ENCODE measurements around the gene ADGRD1. TPM values are rescaled to one million over a fixed set of nuclear protein-coding genes. Genes with fewer than 3 reads are reported as not detected.

ADGRD1 gene
- polyA plus RNA-seq, 4 donors: 14.9 to 19.3 (median 18.1) TPM

DNA sequence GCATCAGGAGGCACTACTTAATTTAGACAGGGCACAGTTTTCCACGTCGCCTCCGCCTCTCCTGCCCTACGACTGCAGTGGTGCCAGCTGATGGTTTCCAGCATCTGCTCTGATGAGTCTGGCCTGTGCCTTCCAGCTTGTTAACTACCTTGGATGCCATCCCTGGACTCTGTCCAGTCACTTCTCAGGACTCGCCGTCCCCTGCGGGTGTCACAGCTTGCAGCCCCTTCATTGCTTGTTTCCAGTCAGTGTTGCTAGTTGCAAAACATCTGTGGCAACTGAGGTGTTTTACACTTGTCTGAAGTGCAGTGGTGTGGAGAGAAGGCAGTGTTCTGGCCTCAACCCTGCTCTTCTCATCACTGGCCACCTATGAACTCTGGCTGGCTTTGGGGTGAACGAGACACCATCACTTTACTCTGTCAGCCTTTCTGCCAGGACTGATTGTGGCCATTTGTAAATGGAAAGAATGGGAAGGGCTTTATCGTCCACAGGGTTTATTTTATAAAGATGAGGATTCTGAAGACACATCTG, 8.3 kb downstream of the ADGRD1 start:
- DNase-seq (ENCODE audit: low read depth in 4 of 4, low spot score in 3 of 4): no peak

DNA sequence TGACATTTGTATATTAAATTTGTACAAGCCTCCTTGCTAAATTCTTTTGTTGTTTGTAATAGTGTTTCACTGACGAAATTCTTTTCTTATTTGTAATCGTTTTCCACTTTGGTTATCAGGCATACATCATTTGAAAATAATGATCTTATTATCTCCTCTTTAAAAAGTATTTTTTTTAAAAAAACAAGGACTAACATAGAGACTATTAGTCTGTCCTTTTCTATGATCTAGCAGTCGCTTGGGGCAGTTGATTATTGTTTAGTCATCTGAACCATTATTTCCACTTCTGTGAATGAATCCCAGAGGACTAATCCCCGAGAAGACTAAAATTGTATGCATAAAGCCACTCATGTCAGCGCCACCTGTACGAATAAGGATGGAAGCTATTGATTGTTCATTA, 11.5 kb downstream of the ADGRD1 start:
- DNase-seq (ENCODE audit: low read depth in 4 of 4, low spot score in 3 of 4): no peak

DNA sequence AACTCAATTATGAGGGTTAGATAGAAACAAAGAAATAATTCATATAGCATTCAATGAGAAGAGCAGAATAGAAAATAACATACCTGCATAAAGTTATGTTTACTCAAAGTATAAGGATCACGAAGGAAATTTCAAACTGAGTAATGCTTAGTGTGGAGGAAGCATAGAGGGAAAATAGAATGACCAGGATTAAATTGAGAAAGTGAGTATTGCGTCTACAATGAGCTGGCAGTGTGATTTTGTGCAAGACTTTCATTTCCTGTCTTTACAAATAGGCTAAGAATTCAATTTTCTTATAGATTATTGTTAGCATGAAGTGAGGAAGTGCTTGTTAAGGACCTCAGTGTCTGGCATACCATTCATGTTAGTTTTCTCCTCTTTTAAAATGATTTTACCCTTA, 12.0 kb downstream of the ADGRD1 start:
- DNase-seq (ENCODE audit: low read depth in 4 of 4, low spot score in 3 of 4): no peak

DNA sequence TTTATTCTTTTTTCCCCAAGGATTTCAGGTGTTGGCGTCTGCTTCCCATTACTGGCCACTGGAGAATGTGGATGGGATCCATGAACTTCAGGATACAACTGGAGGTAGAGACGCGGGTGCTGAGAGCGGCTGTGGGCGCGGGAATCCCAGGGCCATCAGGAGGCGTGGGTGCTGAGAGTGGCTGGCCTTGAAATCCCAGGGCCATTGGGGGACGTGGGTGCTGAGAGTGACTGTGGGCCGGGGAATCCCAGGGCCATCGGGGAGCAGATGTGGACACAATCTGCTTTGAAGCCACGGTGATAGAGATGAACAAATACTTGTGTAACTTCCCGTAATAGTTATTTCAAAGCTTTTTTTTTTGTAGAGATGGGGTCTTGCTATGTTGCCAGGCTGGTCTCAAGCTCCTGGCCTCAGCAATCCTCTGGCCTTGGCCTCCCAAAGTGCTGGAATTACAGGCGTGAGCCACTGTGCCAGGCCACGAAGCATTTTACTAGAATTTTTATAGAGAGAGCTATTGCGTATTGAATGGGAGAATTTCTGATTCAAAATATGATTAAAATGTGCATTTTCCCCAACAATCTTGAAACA, 12.8 kb downstream of the ADGRD1 start:
- DNase-seq (ENCODE audit: low read depth in 4 of 4, low spot score in 3 of 4): no peak

DNA sequence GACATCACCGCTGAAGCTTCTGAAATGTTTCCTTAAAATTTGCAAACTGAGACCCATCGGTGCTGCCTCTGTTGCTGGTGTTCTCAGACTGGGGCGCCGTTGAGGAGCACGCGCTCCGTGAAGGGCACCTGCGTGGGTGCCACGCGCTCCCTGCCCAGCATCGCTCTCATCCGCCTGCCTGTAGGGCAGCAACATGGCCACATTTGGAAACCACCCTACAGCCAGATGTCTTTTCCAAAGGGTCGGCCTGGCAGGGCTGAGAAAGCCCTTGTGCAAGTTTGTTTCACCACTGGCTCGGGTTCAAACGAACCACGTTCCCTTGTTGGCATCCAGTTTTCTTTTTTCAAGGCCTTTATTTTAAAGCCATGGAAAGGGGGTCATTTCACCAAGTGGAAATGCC, 13.9 kb downstream of the ADGRD1 start:
- DNase-seq (ENCODE audit: low read depth in 4 of 4, low spot score in 3 of 4): no peak

DNA sequence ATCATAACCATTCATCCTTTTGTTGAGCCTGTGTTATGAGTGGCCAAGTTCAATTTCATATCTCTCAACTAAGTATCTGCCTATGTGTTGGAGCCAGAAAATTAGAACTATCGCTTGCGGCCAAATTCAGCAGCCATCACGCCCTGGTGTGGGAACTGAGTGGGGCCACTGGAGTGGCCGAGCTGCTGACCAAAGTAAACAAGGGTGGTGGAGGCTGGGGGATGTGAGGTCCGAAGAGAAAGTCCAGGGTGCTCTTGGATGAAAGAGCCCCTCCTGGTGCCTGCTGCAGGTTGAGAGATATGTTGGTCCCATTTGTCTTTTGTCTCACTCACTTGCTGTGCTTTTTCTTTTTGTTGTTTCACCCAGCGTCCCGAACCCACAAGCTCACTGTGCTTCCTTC, 14.9 kb downstream of the ADGRD1 start:
- DNase-seq (ENCODE audit: low read depth in 4 of 4, low spot score in 3 of 4): no peak

DNA sequence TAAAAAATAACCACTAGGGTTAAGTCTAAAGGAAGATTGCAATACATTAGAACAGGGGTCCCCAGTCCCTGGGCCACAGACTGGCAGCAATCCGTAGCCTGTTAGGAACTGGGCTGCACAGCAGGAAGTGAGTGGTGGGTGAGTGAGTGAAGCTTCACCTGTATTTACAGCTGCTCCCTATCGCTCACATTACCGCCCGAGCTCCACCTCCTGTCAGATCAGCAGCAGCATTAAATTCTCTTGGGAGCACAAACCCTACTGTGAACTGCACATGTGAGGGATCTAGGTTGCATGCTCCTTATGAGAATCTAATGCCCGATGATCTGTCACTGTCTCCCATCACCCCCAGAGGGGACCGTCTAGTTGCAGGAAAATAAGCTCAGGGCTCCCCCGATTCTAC, 15.5 kb downstream of the ADGRD1 start:
- DNase-seq (ENCODE audit: low read depth in 4 of 4, low spot score in 3 of 4): no peak

DNA sequence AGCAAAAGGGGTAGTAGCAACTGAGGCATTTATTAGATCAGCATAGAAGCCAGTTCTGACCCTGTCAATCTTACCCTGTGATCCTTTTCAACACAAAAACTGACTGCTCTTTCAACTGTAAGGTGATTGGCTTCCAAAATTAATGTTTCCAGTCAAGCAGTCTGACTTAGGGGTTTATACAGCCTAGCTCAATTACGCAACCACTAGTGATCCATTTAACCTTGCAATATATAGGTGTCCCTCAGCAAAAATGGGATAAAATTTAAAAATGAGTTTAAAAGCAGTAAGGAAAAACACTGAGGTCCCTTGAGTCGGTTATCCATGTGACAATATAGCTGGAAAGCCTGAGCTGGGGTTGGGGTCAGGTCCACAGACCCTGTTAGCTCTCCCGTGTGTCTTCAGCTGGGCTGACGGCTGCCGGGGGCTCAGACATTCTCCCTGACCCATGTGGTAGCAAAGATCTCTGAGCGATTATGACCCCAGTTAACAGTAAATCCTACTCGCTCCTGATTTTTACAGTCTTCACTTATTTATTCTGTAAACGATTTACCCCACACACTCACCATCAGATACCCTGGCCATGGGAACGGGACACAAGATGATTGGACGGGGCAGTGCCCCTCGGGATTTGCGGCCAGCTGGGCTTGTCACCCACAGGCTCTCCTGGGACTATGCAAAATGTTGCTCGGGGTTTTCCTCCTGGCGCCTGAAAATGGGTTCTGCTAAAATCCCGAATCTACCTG, 16.6 kb downstream of the ADGRD1 start:
- no peak for DNase-seq (ENCODE audit: low read depth in 4 of 4, low spot score in 3 of 4)

DNA sequence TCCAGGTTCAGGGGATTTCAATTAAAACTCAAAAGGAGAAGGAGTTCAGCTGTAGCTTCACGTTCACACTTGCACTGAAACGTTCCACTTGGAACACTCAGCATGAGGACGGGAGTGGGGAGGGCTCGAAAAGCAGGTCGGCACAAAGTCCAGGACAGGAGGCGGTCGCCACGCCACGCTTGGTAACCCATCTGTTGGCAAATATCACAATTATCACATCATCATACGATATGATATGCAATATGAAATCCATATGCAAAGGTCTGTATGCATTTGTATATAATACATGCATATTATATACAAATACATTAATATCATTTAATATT, 17.2 kb downstream of the ADGRD1 start:
- no peak for DNase-seq (ENCODE audit: low read depth in 4 of 4, low spot score in 3 of 4)

DNA sequence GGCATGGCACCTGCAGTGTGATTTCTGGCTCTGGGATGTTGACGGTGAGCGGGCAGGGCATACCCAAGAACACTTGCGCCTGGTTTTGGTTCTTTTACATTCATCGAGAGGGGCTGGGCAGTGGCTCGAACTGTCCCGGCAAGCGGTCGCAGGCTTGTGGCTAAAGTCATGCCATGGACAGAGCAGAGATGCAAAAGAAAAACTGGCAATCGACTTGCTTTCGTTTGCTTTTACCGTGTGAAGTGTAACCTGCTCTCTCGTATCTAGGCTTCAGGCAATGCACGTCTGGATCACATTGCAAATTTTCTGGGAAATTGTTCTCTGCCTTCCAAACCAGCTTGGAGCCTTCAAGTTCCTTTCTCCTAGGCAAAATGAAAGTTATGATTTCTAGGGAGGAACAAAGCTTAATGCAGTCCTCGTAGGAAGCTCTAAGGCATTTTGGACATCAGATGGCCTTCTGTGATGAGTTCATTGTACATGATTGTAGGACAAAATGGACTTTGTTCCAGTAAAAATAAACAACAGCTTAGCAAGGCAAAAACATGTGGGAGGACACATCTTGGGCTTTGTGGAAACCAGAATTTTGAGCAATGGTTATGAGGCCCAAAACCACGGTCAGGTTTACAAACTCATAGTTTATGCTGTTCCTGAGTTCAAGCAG, 18.3 kb downstream of the ADGRD1 start:
- no peak for DNase-seq (ENCODE audit: low read depth in 4 of 4, low spot score in 3 of 4)

DNA sequence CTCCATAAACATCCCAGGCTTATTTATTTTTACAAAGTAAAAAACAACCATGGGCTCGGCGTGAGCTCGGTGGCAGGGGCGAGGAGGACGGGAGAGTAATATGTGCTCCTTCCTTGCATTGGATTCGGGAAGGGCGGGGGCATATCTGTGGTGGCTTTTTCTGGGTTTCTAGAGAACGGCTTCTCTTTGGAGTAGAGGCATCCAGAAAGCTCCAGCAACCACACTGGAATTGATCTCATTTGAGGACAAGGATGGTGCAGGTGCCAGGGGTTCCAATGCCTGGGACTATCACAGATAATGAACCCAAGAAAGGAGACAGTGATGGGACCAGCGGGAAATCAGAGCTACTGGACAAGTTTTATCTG, 18.9 kb downstream of the ADGRD1 start:
- no peak for DNase-seq (ENCODE audit: low read depth in 4 of 4, low spot score in 3 of 4)

DNA sequence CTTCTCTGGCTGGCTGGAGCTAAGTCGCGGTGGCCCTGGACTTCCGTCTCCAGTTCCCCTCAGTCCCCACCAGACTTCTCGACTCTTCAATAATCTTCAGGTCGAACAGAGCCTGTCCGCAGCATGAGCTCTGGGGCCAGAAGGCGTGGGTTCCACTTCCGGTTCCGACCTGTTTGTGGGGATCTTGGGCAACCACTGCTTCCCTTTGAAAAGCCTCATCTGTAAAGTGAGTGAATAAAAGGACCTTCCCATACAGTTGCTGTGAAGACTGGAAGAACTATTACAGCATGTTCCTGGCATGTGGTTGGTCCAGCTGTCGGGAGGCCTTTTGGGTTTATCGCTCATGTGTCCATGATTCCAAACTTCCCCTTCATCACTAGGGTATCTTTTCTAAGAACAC, 19.4 kb downstream of the ADGRD1 start:
- no peak for DNase-seq (ENCODE audit: low read depth in 4 of 4, low spot score in 3 of 4)

DNA sequence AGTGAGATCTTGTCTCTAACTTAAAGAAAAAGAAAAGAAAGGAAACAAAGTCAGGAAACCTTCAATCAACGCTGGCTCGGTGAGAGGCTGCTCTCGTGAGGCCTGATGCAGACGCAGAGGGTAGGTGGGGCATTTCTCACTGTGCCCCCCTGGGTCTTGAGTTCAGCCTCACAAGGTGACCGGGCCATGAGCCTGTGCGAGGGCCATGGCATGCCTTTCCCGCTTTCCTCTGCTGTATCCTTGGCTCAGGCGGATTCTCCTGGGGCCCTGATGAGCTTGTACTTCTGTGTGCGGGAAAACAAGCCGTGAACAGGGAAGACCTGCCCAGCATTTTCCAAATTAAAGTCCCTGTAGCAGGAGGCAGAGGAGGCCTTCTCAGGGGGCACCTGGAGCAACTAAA, 20.2 kb downstream of the ADGRD1 start:
- DNase-seq (ENCODE audit: low read depth in 4 of 4, low spot score in 3 of 4): no peak

DNA sequence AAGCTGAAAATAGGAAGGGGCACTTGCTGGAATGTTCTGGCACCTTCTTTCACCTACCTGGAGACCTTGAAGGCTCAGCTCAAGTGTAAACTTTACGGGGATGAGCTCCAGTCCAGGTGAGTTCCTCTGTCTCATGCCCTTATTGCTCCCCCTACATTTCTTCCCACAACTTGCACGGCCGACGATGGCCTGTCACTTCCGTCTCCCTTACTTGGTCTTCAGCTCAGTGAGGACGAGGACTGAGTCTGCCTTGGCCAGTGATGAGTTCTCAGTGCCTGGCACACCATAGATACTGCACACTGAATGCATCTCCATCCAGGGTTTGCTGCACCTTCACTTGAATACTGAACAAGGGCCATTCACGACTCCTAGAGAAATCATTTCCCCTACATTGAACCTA, 21.4 kb downstream of the ADGRD1 start:
- DNase-seq (ENCODE audit: low read depth in 4 of 4, low spot score in 3 of 4): no peak

DNA sequence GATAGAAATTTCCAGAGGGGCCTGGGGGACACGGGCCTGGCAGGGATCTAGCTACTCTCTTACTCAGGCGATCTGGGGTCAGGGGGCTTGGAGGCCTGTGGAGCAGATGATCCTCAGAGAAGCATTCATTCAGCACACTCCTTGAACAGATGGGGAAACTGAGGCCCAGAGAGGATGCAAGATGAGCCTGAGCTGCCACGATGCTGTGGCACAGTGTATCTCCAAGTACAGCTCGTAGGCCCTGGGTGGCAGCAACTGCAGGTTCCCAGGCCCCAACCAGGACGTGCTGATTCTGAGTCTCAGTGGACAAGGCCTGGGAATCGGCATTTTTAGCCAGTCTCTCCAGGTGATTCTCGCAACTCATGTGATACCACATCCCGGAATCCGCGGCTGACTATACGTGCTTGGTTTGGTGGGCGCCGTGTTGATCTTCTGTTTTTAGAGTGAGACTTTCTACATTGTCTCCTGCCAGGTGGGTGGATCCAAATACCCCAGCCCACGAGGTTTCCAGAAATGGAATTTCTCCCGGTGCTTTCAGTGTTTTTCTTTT, 22.5 kb downstream of the ADGRD1 start:
- no peak for DNase-seq (ENCODE audit: low read depth in 4 of 4, low spot score in 3 of 4)

DNA sequence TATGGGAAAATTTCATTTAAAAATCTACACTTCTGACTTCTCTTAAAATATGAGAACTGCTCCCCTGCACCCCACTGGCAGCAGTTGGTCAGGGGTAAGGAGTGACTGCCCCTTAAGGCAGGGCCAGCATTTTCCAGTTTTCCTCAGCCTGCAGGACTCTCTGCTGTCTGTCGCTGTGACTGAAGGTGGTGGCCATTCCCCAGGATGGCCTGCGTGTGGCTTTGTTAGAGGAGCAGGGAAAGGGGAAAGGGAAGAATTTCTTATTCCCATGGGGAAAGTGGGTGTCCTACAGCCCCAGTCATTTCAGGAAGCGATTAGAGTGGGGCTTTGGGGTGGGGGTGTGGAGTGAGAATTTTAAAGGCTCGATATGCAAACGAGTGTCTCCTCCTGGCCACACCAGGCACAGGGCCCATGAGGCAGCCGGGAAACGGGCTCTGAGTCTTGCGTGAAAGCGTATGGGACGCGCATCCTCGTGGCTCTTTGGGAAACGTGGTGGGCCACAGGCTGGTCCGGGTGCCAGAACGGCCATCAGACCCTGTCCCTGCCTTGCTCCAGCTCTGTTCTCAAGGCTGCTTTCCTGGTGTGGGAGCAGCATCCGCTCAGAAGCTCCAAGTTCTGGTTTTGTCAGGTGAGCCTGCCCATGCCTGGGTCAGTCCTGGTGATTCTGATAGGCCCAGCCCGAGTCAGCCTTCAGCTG, 23.5 kb downstream of the ADGRD1 start:
- no peak for DNase-seq (ENCODE audit: low read depth in 4 of 4, low spot score in 3 of 4)

DNA sequence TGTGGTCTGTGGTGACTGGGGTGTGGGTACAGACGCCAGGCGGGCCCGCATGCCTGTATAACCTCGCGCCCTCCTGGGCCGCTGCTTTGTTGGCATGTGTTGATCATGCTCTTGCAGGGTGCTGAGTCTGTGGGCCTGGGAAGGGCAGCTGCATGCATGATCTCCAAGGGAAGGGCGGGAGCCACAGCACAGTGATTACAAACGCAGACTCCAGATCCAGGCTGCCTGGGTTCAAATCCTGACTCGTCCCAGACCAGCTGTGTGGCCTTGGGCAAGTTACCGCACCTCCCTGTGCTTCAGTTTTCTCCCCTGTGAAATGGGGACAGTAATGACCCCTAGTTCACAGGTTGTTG, 24.0 kb downstream of the ADGRD1 start:
- DNase-seq (ENCODE audit: low read depth in 4 of 4, low spot score in 3 of 4): no peak

DNA sequence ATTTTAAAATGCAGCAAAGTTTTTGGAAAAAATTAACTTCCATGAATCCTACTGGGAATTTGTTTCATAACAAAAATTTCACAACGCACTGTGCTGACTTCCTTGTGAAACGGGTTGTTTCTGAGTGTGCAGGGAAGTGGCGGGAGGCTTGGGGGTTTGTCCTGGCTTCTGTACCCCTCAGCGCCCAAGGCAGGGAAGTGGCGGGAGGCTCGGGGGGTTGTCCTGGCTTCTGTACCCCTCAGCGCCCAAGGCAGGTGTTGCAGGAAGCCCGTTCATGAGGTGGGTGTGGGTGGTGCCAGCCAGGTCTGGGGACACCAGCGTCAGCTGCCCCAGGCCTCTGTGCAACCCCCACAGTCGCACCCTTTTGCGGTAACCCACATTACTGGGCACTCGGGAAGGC, 25.1 kb downstream of the ADGRD1 start:
- DNase-seq (ENCODE audit: low read depth in 4 of 4, low spot score in 3 of 4): no peak

DNA sequence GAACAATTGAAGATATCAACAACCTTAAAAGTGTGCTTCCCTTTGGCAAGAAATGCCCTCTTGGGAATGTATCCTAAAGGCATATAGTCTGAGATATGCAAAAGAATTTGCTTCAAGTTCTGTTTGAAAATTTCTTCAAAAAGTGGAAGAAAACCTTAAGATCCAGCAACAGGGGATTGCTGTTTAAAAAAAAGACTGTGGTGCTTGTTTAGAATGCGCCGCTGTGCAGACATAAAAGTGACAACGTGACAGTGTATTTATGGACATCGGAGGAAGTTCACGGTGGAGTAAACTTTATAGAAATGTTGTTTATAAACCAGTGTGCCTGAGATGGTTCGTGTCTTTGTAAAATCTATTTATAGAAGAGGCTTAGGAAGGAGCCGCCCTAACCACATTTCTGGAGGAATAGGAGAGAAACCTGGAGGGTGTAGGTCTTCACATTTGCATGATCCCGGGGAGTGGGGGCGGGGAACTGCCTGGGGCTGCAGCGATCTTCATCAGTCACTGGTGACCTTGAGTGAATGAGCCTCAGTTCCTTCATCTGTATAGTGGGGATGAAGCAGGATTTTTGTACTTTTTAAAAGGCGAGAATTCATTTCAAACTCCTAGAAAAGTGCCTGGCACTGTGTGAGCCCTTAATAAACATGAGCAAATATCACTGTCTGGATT, 27.5 kb downstream of the ADGRD1 start:
- DNase-seq (ENCODE audit: low read depth in 4 of 4, low spot score in 3 of 4): peak in 3 of 4 donors; percentile 28 to 48 (median 44)

DNA sequence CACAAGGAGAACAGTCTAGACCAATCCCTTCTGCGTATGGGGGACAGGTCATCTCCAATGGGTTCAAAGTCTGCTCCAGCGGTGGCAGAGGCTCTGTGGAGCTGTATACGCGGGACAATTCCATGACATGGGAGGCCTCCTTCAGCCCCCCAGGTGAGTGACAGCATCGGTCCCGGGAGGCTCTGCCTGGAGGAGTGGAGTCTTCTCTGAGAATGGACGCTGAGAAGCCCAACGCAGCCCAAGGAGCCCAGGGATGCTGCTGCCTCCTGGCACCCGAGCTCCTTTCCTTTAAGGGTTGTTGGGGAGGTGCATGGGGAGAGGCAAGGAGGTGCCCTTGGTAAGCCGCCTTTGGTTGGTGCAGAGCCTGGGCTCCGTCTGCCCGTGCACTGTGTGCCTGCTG, 28.2 kb downstream of the ADGRD1 start:
- no peak for DNase-seq (ENCODE audit: low read depth in 4 of 4, low spot score in 3 of 4)
